CD4-positive, alpha-beta T cell treated with Interleukin-4 for 4 hours (primary cell): ENCODE results near the gene FANCE.
"Not testable (repeated sequence)": the region's sequence is repeated elsewhere in the genome, so short reads cannot be mapped to it uniquely, and the experiment has no call there.

Experiments used
- DNase-seq: peaks from one replicate; pipeline ENCODE4 v3.0.0-alpha.2; 2020

The FANCE gene

GRCh38 chr6:35499372-35499771, 47.2 kb downstream of the FANCE start:
- no peak for DNase-seq

DNA sequence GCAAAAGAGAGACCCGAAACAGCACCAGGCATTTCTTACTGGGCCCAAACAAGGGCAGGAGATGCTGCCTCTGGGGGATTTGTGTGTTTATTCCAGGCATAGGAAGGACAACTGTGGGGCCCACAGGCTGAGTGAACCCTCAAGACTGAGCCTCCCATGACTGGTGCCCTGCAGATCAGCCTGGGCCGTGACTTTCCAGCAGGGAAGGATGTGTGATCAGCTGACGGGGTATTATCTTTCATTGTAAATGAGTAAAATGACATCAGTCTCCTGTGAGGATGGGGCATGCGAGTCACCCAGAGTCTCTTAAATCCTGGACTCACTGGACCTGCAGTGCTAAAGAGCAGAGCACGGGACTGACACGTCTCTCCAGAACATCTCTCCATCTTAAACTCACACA, 48.6 kb downstream of the FANCE start:
- no peak for DNase-seq

DNA sequence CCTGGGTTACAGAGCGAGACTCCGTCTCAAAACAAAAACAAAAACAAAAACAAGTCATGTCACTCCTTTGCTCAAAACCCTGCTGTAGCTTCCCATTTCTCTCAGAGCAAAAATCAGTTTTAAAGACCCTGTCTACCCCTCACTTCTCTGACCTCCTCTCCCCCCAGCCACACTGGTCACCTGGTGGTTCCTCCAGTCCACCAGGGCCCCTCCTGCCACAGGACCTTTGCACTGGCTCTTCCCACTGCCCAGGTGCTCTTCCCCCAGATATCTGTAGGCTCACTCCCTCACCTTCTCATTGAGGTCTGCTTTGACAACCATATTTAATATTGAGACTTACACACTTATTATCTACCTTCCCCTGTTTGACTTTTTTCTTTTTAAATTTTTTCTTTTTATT, 49.6 kb downstream of the FANCE start:
- DNase-seq = no peak

DNA sequence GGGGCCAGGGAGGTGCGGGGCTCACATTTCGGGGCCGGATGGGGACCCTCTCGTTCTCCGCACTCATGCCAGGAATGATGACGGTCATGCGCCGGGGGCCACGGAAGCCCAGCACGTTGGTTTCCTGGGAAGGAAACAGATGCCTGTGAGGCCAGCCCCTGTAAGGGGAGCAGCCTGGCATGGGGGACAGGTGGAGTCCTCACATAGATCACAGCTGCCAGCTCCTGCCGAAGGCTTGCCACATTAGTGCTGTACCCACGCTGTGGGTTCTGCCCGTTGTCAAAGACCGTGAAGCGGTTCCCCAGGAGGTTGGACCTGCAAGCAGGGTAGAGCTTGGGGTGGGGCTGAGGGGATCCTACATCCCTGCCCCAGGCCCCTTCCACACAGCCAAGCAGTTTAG, 51.4 kb downstream of the FANCE start:
- DNase-seq = no peak

GRCh38 chr6:35505999-35506412, 53.9 kb downstream of the FANCE start:
- DNase-seq = no peak

GRCh38 chr6:35506536-35506935, 54.4 kb downstream of the FANCE start:
- no peak for DNase-seq

- DNase-seq = no peak
These were observed 55.1 kb downstream of the FANCE start for GRCh38 chr6:35507221-35507620.

DNA sequence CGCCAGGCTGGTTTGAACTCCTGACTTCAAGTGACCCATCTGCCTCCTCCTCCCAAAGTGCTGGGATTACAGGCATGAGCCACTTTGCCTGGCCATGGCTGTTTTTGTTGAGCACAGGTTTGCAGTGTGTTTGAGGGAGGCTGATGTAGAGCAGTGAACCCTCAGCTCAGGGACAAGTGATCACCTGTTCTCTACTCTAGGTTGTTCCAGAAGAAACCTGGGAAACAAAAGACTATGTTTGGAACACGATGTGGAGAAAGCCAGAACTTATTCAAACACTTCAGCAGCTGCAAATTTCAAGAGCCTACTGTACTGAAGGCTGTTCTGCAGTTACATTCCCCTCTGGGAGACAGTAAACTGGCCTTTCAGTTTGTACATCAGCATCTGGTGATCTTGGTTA, 55.9 kb downstream of the FANCE start:
- DNase-seq = no peak

- no peak for DNase-seq
These were observed 56.4 kb downstream of the FANCE start for GRCh38 chr6:35508542-35508941.

DNA sequence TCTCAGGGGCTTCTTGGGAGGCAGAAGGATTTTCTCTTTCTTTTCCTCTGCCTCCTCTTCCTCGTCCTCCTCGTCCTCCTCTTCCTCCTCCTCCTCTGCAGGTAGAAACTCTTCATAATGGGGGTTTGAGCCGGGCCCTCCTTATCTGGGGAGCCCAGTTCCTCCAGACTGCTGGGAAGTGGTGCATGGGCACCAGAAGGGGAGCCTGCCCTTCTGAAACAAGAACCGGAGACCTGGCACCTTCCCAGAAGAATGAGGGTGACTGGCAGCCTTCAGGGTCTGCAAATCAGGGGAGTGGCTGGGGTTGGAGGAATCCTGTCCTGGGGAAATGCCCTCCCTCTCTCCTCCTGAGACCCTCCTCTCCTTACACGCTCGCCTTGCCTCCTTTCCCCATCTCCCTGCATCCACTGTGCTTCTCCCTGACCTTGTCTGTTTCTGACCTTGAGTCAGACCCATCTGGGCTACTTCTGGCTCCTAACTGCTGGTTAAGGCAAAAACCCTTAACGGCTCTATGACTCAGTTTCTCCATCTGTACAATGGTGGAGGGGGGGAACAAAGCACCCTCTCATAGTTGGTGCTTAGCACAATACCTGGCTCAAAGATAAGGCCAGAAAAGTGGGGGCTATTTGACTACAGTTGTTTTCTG, 58.9 kb downstream of the FANCE start:
- no peak for DNase-seq

DNA sequence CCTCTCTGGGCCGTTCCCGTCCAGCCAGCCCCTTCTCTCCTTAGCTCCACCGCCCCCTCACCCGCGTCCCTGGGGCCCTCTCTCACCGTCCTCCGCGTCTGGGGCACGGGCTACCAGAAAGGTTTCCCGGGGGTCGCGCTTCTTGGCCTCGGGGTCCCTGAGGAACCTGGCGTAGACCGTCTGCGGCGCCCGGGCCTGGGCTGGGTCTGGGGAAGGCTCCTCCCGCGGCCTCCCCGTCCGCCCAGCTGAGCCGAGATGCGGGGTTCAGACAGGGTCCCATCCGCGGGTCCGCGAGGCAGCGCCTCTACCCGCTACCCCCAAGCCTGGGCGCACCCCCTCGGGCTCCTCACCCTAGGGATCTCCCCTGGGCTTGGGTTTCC, 59.4 kb downstream of the FANCE start:
- DNase-seq = no peak

GRCh38 chr6:35512006-35512405, 59.9 kb downstream of the FANCE start:
- DNase-seq = no peak

GRCh38 chr6:35512740-35513139, 60.6 kb downstream of the FANCE start, which contains the start of gene TULP1:
TSS of gene TULP1 (minus strand) at chr6:35512896. CDS start at chr6:35512858, 38 bp downstream.
- DNase-seq = no peak

DNA sequence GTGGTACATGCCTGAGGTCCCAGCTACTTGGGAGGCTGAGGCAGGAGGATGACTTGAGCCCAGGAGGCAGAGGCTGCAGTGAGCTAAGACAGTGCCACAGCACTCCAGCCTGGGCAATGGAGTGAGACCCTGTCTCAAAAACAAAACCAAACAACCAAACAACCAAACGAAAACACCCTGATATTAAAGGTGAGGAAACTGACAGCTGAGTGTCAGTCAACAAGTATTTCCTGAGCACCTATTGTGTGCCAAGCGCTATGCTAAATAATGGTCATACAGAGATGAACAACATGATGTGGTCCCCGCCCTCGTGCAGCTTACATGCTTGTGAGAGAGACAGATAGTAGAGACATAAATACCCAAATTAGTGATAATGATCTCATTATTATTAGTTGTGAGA, 62.4 kb downstream of the FANCE start:
- DNase-seq = no peak

DNA sequence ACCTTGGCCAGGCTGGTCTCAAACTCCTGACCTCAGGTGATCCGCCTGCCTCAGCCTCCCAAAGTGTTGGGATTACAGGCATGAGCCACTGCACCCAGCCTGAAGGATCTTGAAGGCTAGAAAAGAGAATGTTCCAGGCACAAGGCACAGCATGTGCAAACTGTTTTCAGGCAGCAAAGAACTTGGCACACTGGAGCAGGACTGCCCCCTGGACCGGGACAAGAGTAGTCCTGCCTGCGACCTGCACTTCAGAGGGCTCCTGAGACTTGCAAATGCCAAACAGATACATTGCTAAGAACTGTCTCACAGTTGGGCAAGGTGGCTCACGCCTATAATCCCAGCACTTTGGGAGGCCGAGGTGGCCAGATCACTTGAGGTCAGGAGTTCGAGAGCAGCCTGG, 63.8 kb downstream of the FANCE start:
- not testable (repeated sequence) for DNase-seq
